Fibroblast of peridontal ligament (primary cell): ENCODE data around the gene POLR2C.

Experiments
- DNase-seq: peaks from one replicate; pipeline ENCODE4 v3.0.0-alpha.2; 2010; ENCODE audit errors: extremely low read depth

Gene POLR2C

GRCh38 chr16:57447186-57447962 lies 15.1 kb upstream of the POLR2C start, which contains the start of the genes CIAPIN1 and COQ9:
Gene CIAPIN1, minus strand, starts transcription at chr16:57447385. Its CDS starts 6,457 bp downstream, at chr16:57440928.
Gene COQ9, plus strand, starts transcription at chr16:57447479. Its CDS starts 27 bp downstream, at chr16:57447506.
- peak; percentile 87 for DNase-seq

GRCh38 chr16:57452021-57452420 lies 10.5 kb upstream of the POLR2C start:
- no peak for DNase-seq

- DNase-seq = no peak
Observed at GRCh38 chr16:57462978-57463362, 491 bp downstream of the POLR2C start.

- DNase-seq = no peak
Observed at GRCh38 chr16:57464523-57464922, 2.0 kb downstream of the POLR2C start.

GRCh38 chr16:57468346-57468745 lies 5.9 kb downstream of the POLR2C start:
- no peak for DNase-seq

- no peak for DNase-seq
Observed at GRCh38 chr16:57469046-57469445, 6.6 kb downstream of the POLR2C start.

- no peak for DNase-seq
Observed at GRCh38 chr16:57469917-57470470, 7.5 kb downstream of the POLR2C start.

- DNase-seq = peak; percentile 17
Observed at GRCh38 chr16:57470711-57471110, 8.2 kb downstream of the POLR2C start.

GRCh38 chr16:57471209-57471608 lies 8.7 kb downstream of the POLR2C start:
- no peak for DNase-seq

GRCh38 chr16:57471852-57472664 lies 9.6 kb downstream of the POLR2C start:
- no peak for DNase-seq

GRCh38 chr16:57472665-57473060 lies 10.2 kb downstream of the POLR2C start:
- no peak for DNase-seq

GRCh38 chr16:57473176-57473840 lies 10.8 kb downstream of the POLR2C start:
- no peak for DNase-seq

GRCh38 chr16:57473906-57474305 lies 11.4 kb downstream of the POLR2C start:
- DNase-seq = no peak

GRCh38 chr16:57474671-57475661 lies 12.5 kb downstream of the POLR2C start:
- DNase-seq = no peak

GRCh38 chr16:57475711-57476339 lies 13.3 kb downstream of the POLR2C start:
- no peak for DNase-seq

- DNase-seq = no peak
Observed at GRCh38 chr16:57476546-57477410, 14.3 kb downstream of the POLR2C start.

GRCh38 chr16:57477531-57478202 lies 15.2 kb downstream of the POLR2C start:
- DNase-seq = no peak

GRCh38 chr16:57478396-57479204 lies 16.1 kb downstream of the POLR2C start:
- no peak for DNase-seq
